H1 (cell line): Measurements from ENCODE around the gene BLVRA. TPM values are rescaled to one million over a fixed set of nuclear protein-coding genes. Genes with fewer than 3 reads are reported as not detected.
"Not testable (repeated sequence)": the region's sequence is repeated elsewhere in the genome, so short reads cannot be mapped to it uniquely, and the experiment has no call there.

Source experiments
- CTCF ChIA-PET: fragments of 300-600 bp; sonication (Branson Sonifier 250); formaldehyde crosslinking; loops from one replicate; lab custom pipeline; 2021; ENCODE audit not compliant: partially characterized antibody; lab: Charles Lee
- POLR2A ChIA-PET: fragments of 300-600 bp; sonication (Branson Sonifier 250); formaldehyde crosslinking; loops from one replicate; lab custom pipeline; 2021; ENCODE audit warnings: inconsistent platforms; ENCODE audit not compliant: partially characterized antibody; lab: Charles Lee
- DNase-seq, 2 experiments: peaks; one replicate each; pipeline versions ENCODE4 v3.0.0 to v3.0.0-alpha.2; 2010 to 2022; ENCODE audit warnings: low spot score in 2 of 2, low read depth in 1 of 2, mixed read lengths in 1 of 2
- FAIRE-seq: peaks from 2 replicates; lab custom pipeline; 2011; peaks lifted over from hg19 to GRCh38; lab: Jason Lieb, UNC
- H2AFZ ChIP-seq: 2 replicates; pipeline ENCODE4 v1.8.1; 2012; ENCODE audit warnings: low read length, inconsistent platforms
- H2AK5ac ChIP-seq: 2 replicates; pipeline ENCODE4 v1.6.1; 2013; ENCODE audit warnings: low read depth, low read length
- H2BK120ac ChIP-seq: replicated peaks from 2 replicates; pipeline ENCODE3; 2013; ENCODE audit warnings: low read depth, low read length, inconsistent platforms
- H2BK12ac ChIP-seq: 2 replicates; pipeline ENCODE4 v1.6.1; 2013; ENCODE audit warnings: low read depth, low read length
- H2BK15ac ChIP-seq: 2 replicates; pipeline ENCODE4 v1.6.1; 2013; ENCODE audit warnings: low read length
- H2BK20ac ChIP-seq: 2 replicates; pipeline ENCODE4 v1.6.1; 2013; ENCODE audit warnings: low read length
- H2BK5ac ChIP-seq: 2 replicates; pipeline ENCODE4 v1.6.1; 2013; ENCODE audit warnings: low read depth, low read length
- H3K14ac ChIP-seq: 2 replicates; pipeline ENCODE4 v1.6.1; 2013; ENCODE audit warnings: inconsistent platforms; ENCODE audit not compliant: insufficient read length
- H3K18ac ChIP-seq: 2 replicates; pipeline ENCODE4 v1.6.1; 2013; ENCODE audit warnings: low read length; ENCODE audit errors: extremely low read depth
- H3K23ac ChIP-seq: 2 replicates; pipeline ENCODE4 v1.6.1; 2013; ENCODE audit warnings: inconsistent platforms; ENCODE audit not compliant: insufficient read length
- H3K23me2 ChIP-seq: 2 replicates; pipeline ENCODE4 v1.6.1; 2013; ENCODE audit warnings: low read depth, low read length
- H3K27ac ChIP-seq: 2 replicates; pipeline ENCODE4 v1.6.1; 2011; ENCODE audit warnings: low read depth, low read length, inconsistent platforms
- H3K27me3 ChIP-seq, 4 experiments: replicated peaks in 1 of 4; 1 replicate in 1 of 4; 2 replicates in 3 of 4; pipeline versions ENCODE4 v1.6.1 to v1.8.1; 2011 to 2013; ENCODE audit warnings: low read length in 3 of 4, mild to moderate bottlenecking in 3 of 4, inconsistent platforms in 2 of 4, mixed read lengths in 2 of 4, moderate library complexity in 1 of 4; ENCODE audit not compliant: control insufficient read depth in 3 of 4, insufficient read depth in 3 of 4; ENCODE audit errors: extremely low read depth in 1 of 4
- H3K36me3 ChIP-seq, 4 experiments: 2 replicates each; pipeline versions ENCODE4 v1.6.1 to v1.8.1; 2011 to 2013; ENCODE audit warnings: mild to moderate bottlenecking in 4 of 4, low read length in 3 of 4, moderate library complexity in 2 of 4, control low read depth in 1 of 4, inconsistent platforms in 1 of 4; ENCODE audit not compliant: insufficient read depth in 4 of 4, control insufficient read depth in 2 of 4
- H3K4ac ChIP-seq: replicated peaks from 2 replicates; pipeline ENCODE3; 2013; ENCODE audit warnings: low read length, low read depth, mixed read lengths, inconsistent platforms; ENCODE audit not compliant: insufficient read length
- H3K4me1 ChIP-seq, 4 experiments: replicated peaks in 1 of 4; 1 replicate in 1 of 4; 2 replicates in 3 of 4; pipeline versions ENCODE4 v1.6.1 to v1.8.1; 2011 to 2013; ENCODE audit warnings: low read length in 3 of 4, inconsistent platforms in 2 of 4, mixed read lengths in 1 of 4; ENCODE audit not compliant: insufficient read depth in 4 of 4, control insufficient read depth in 3 of 4
- H3K4me2 ChIP-seq, 2 experiments: 2 replicates each; pipeline versions ENCODE4 v1.6.1 to v1.8.1; 2011 to 2013; ENCODE audit warnings: low read depth in 2 of 2, low read length in 2 of 2, control low read depth in 1 of 2, inconsistent platforms in 1 of 2, mild to moderate bottlenecking in 1 of 2; ENCODE audit not compliant: insufficient read depth in 1 of 2
- H3K4me3 ChIP-seq, 4 experiments: fragments of 200-600, 300-600 bp in 1 of 4; sonication (generic), shearing (Covaris generic), sonication (Bioruptor Twin) in 1 of 4; 2 replicates each; pipeline versions ENCODE4 v1.5.1 to v1.8.1; 2011 to 2016; ENCODE audit warnings: low read length in 4 of 4, low read depth in 3 of 4, control low read depth in 2 of 4, inconsistent platforms in 2 of 4, mild to moderate bottlenecking in 2 of 4, mixed read lengths in 1 of 4, moderate library complexity in 1 of 4; ENCODE audit not compliant: insufficient read depth in 2 of 4; ENCODE audit errors: extremely low read depth in 1 of 4
- H3K56ac ChIP-seq: replicated peaks from 2 replicates; pipeline ENCODE3; 2013; ENCODE audit warnings: low read depth, mild to moderate bottlenecking, mixed read lengths, low read length, inconsistent platforms; ENCODE audit not compliant: insufficient read length
- H3K79me1 ChIP-seq: 2 replicates; pipeline ENCODE4 v1.6.1; 2013; ENCODE audit warnings: low read depth, low read length, control low read depth
- H3K79me2 ChIP-seq, 2 experiments: 2 replicates each; pipeline versions ENCODE4 v1.6.1 to v1.8.1; 2012 to 2013; ENCODE audit warnings: low read length in 2 of 2, mild to moderate bottlenecking in 2 of 2, inconsistent platforms in 1 of 2; ENCODE audit not compliant: insufficient read depth in 2 of 2, control insufficient read depth in 1 of 2
- H3K9ac ChIP-seq, 4 experiments: replicated peaks in 1 of 4; 1 replicate in 1 of 4; 2 replicates in 3 of 4; pipeline versions ENCODE4 v1.6.1 to v1.8.1; 2011 to 2013; ENCODE audit warnings: low read depth in 3 of 4, low read length in 3 of 4, control low read depth in 2 of 4, mild to moderate bottlenecking in 2 of 4, moderate library complexity in 2 of 4, inconsistent platforms in 1 of 4; ENCODE audit errors: extremely low read depth in 1 of 4
- H3K9me3 ChIP-seq, 2 experiments: 2 replicates each; pipeline versions ENCODE4 v1.6.1 to v1.8.1; 2012 to 2013; ENCODE audit warnings: mild to moderate bottlenecking in 2 of 2, moderate library complexity in 2 of 2, control low read depth in 1 of 2, inconsistent platforms in 1 of 2, low read depth in 1 of 2, low read length in 1 of 2, mixed read lengths in 1 of 2; ENCODE audit not compliant: insufficient read depth in 2 of 2
- H4K20me1 ChIP-seq, 2 experiments: replicated peaks in 1 of 2; 2 replicates each; pipeline versions ENCODE3 to v1.8.1; 2011 to 2013; ENCODE audit warnings: inconsistent platforms in 2 of 2, low read length in 2 of 2, mild to moderate bottlenecking in 1 of 2; ENCODE audit not compliant: insufficient read depth in 2 of 2, control insufficient read depth in 1 of 2
- H4K5ac ChIP-seq: 2 replicates; pipeline ENCODE4 v1.6.1; 2013; ENCODE audit warnings: low read length, low read depth, mixed read lengths, inconsistent platforms; ENCODE audit not compliant: insufficient read length
- H4K8ac ChIP-seq: 2 replicates; pipeline ENCODE4 v1.8.0; 2013; ENCODE audit warnings: mild to moderate bottlenecking, moderate library complexity, low read length, inconsistent platforms; ENCODE audit not compliant: insufficient read depth; ENCODE audit errors: extremely low read depth
- H4K91ac ChIP-seq: replicated peaks from 2 replicates; pipeline ENCODE3; 2013; ENCODE audit warnings: low read length, mixed read lengths, inconsistent platforms; ENCODE audit not compliant: insufficient read length
- BRCA1 ChIP-seq: IDR thresholded peaks from 2 replicates; pipeline ENCODE4 v1.6.1; 2012; ENCODE audit warnings: low read depth, low read length, improper control_type of control experiment
- CHD1 ChIP-seq: IDR thresholded peaks from 2 replicates; pipeline ENCODE4 v1.6.1; 2012; ENCODE audit warnings: low read depth, low read length, improper control_type of control experiment
- CTBP2 ChIP-seq: IDR thresholded peaks from 2 replicates; pipeline ENCODE4 v1.7.0; 2011; ENCODE audit warnings: borderline replicate concordance, mild to moderate bottlenecking, moderate library complexity, mixed read lengths, low read length; ENCODE audit not compliant: insufficient read depth, insufficient read length
- WGBS, 2 experiments: shearing (Covaris generic) in 1 of 2; methylation state at CpG; one replicate each; pipeline versions ENCODE4 v1.1.6 to v1.1.7; 2013 to 2015; ENCODE audit warnings: low lambda C conversion rate in 2 of 2, mixed read lengths in 2 of 2, inconsistent platforms in 1 of 2, low coverage in 1 of 2, missing lambda C conversion rate in 1 of 2; ENCODE audit not compliant: insufficient replicate concordance in 2 of 2, insufficient coverage in 1 of 2, insufficient read length in 1 of 2; ENCODE audit errors: extremely low coverage in 1 of 2, missing lambda C conversion rate in 1 of 2; 5-methylcytosine and 5-hydroxymethylcytosine counted together
- polyA plus RNA-seq, 7 experiments: library from polyadenylated mRNA; depleted of rRNA in 3 of 7; stranded (reverse) in 5 of 7; unstranded in 2 of 7; fragments of >200 nt in 5 of 7; fragments of 200-250 nt in 2 of 7; gene quantifications; 1 replicate in 5 of 7; 2 replicates in 1 of 7; 4 replicates in 1 of 7; pipeline versions ENCODE4 v1.2.1 to v1.2.3, GENCODE V29; 2011 to 2013; ENCODE audit warnings: missing spikeins in 2 of 7, mixed read lengths in 2 of 7
- total RNA-seq: library from RNA; stranded (reverse); fragmentation: NEBNext Ultra II Directional; extraction: Animal tissue kit (Norgen Biotek cat#: 25700); gene quantifications from 2 replicates; pipeline ENCODE4 v1.2.1, GENCODE V29; 2021

BLVRA gene
- total and polyA plus RNA-seq, 2 of the 8 experiments (the other 6 are each of a cell fraction or from before 2014, with no cell fraction given) = 16.1 to 37.1 TPM

DNA sequence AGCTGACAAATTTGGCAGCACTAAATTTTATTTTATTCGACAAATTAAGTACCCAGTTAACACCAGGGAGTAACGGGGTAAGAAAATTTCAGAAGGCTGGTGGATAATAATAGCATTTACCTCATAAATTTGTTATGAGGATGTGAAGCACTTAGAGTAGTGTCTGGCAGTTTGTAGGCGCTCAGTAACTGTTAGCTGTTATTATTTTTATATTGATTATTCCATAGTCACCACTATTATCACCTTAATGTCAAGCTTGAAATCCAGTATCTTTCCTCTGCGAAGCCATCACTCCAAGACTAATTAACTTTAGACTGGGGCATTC lies 28.6 kb upstream of the BLVRA start (continued):
- TF ChIP-seq CTBP2 (no peak), CHD1 (no peak), BRCA1 (no peak)

DNA sequence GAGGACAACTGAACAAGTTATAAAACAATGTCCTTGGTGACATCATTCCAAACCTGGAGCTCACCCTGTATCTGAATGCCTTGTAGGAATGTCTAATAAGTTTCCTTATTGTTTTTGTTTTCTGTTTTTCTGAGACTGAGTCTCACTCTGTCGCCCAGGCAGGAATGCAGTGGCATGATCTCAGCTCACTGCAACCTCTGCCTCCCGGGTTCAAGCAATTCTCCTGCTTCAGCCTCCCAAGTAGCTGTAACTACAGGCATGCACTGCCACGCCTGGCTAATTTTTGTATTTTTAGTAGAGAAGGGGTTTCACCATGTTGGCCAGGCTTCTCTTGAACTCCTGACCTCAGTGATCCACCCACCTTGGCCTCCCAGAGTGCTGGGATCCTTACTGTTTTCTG lies 27.0 kb upstream of the BLVRA start:
- DNase-seq, H3K56ac ChIP-seq, H4K91ac ChIP-seq, H2BK120ac ChIP-seq, H3K14ac ChIP-seq, H3K4ac ChIP-seq, H3K4me3 ChIP-seq, H3K4me1 ChIP-seq, H3K9me3 ChIP-seq, H3K9ac ChIP-seq, H4K8ac ChIP-seq, FAIRE-seq, H3K36me3 ChIP-seq, H3K4me2 ChIP-seq, H3K23ac ChIP-seq, H4K5ac ChIP-seq, POLR2A ChIA-PET, H2BK15ac ChIP-seq, H2AK5ac ChIP-seq, H3K79me1 ChIP-seq, H3K18ac ChIP-seq, H2BK20ac ChIP-seq, H4K20me1 ChIP-seq, H2AFZ ChIP-seq, H3K27ac ChIP-seq, H2BK5ac ChIP-seq, H2BK12ac ChIP-seq, H3K23me2 ChIP-seq, H3K27me3 ChIP-seq: not testable (repeated sequence)
- peaks cover 17 to 28% of the 10 kb centered on the region in 2 experiments for H3K79me2 ChIP-seq
- 73% methylated on average over 3 of the region's 3 CpGs; no CpG with 5 or more reads in 1 of the 2 experiments for WGBS, 2 experiments
- CTCF ChIA-PET = interaction anchor here (1.9 kb wide), 1 partner anchor 17 kb away, joined by 6 read pairs; no protein-coding TSS in a partner anchor
